Measurements from ENCODE around the gene PYGO1.
"Not testable (repeated sequence)": the region's sequence is repeated elsewhere in the genome, so short reads cannot be mapped to it uniquely, and the experiment has no call there.

The PYGO1 gene, protein sequence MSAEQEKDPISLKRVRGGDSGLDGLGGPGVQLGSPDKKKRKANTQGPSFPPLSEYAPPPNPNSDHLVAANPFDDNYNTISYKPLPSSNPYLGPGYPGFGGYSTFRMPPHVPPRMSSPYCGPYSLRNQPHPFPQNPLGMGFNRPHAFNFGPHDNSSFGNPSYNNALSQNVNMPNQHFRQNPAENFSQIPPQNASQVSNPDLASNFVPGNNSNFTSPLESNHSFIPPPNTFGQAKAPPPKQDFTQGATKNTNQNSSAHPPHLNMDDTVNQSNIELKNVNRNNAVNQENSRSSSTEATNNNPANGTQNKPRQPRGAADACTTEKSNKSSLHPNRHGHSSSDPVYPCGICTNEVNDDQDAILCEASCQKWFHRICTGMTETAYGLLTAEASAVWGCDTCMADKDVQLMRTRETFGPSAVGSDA

DNA sequence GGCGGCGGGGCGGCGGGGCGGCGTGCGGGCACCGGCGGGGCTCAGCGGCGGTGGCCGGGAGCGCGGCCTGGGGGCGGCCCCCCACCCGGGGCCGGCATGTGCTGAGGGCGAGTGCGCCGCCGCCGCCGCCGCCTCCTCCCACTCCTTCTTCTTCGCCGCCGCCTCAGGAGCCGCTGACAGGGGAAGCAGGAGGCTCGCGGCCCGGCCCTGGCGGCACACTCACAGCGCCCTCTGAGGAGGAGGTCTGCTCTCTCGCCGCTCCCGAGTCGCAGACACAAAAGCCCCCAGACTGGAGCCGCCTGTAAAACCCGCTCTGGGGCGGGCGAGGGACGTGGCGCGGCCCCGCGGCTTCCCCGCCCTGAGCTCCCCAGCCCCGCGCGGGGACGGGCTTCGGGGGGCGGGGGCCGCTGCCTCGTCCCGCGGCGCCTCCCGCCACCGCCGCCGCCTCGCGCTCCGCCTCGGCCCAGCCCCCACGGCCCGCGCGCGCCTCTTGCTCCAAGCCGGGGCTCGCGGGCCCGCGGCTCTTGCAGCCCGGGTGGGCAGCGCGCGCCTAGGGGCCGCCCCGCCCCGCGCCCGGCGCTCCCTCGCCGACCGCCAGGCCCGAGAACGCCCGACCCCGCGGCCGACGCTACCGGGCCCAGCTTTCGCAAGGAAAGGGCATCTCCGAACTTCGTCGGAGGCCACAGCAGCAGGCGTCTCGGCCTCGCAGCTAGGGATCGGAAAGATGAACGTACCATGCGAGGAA lies at the start of gene PYGO1:
PYGO1 (minus strand) TSS at position 276 of the 745 bp plus-strand sequence. CDS start 462 bp downstream, outside the sequence.
- DNase-seq (ENCODE audit: low spot score) (no peak), FAIRE-seq (no peak)

DNA sequence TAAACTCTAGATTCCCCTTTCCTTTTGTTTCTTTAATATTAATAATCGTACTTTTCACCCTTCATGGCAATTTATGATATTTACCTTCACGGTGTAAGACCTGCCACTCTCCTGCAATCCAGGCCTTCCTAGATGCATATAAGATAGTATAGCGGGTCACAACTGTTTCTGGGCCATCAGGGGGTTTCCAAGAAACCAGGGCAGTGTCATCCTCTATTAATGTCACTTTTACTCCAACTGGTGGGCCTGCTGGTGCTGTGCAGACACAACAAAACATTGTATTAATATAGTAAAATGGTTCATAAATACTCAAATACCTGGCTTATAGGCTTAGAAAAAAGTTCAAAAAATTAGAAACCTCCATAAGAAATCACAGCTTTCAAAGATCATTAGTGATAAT lies 48.9 kb upstream of the PYGO1 start:
- DNase-seq (ENCODE audit: low spot score) (no peak), FAIRE-seq (no peak)

DNA sequence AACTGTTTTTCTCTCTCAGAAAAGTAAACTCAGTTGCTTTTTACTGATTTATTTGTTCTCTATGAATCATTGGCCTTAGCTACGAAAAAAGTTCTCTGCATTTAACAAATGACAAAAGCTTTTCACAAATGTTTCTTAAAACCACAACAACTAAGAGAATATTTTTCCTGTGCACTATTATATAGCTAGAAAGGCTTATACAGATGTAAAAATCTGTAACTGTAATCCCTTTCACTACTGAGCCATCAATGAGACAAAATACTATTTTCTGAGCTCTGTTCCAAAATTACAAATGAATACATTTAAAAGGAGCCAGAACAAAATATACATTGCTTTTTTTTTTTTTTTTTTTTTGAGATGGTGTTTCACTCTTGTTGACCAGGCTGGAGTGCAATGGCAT lies 45.6 kb upstream of the PYGO1 start:
- FAIRE-seq (no peak), DNase-seq (ENCODE audit: low spot score) (no peak)

DNA sequence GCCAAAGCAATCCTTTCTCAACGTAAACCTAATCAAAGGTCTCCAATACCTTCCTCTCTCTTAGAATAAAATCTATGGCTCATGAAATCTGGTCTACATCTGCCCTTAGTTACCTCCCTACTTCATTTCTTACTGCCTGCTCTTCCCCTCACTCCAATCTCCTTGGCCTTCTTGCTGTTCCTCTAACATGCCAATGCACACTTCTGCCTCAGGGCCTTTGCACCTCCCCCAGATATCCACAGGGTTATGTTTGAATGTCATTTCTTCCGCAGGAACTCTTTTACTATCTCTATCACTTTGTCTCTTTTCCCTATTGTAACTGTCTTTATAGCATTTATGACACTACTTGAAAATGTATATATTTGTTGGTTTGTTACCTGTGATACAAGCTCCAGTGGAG lies 44.3 kb upstream of the PYGO1 start:
- FAIRE-seq (no peak), DNase-seq (ENCODE audit: low spot score) (no peak)

- DNase-seq (ENCODE audit: low spot score) (no peak), FAIRE-seq (no peak)
These were observed 42.7 kb upstream of the PYGO1 start for GRCh38 chr15:55630858-55631257.

DNA sequence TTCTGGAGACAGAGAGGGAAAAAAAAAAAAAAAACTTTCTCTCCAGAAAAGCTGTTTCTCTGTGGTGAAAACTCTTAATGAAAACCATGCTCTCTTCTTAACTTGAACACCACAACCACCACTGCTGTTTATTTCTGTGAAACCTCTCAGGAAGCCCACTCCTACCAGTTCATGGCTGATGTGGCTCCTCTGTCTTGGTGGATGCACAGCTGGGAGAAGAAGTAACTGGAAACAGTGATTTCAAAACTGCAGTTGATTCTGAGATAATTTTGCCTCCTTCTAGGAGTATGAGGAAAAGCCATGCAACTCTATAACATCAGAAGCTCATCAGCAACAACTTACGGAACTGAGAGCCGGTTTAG lies 40.2 kb upstream of the PYGO1 start:
- DNase-seq (ENCODE audit: low spot score) (no peak), FAIRE-seq (no peak)

- DNase-seq (ENCODE audit: low spot score) (peak; percentile 74), FAIRE-seq (peak; percentile 91)
These were observed 39.7 kb upstream of the PYGO1 start for GRCh38 chr15:55627730-55628368.

- FAIRE-seq (no peak), DNase-seq (ENCODE audit: low spot score) (no peak)
These were observed 31.6 kb upstream of the PYGO1 start for GRCh38 chr15:55619783-55620182.

DNA sequence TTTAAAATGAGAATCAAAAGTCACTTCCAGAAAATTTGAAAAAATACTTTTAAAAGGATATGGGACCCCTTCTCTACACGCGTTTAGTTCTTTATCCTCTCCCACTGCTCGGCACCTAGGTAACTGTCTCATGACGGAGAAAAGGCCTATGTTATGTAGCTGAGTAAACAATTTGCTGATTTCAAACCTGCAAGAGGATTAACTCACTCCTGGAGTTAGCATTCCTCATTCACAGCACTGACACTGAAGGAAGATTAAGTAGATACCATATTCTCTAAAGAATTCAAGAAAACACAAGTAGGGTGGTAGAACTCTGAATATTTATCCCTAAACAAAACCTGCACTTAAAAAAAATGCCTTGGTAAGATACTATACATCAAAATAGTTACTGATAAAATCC lies 30.2 kb upstream of the PYGO1 start:
- FAIRE-seq (no peak), DNase-seq (ENCODE audit: low spot score) (no peak)

GRCh38 chr15:55615445-55615844 lies 27.3 kb upstream of the PYGO1 start:
- DNase-seq (ENCODE audit: low spot score), result no peak
- FAIRE-seq, result no peak

DNA sequence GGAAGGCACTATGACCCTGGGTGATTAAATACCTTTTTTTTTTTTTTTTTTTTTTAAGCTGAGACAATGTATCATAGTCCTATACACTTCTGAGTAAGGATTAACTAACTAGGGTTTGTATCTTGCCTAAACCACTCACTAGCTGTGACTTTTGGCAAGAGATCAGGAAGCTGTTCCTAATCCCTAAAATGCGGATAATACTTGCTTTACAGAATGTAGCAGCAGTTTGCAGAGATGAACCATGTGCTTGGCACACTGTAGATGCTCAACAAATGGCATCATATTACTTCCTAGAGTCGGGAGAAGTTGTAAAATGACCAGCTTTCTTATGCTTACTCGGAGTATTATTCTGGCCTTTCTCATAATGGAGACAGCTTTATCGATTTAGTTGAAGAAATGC lies 25.6 kb upstream of the PYGO1 start:
- FAIRE-seq (no peak), DNase-seq (ENCODE audit: low spot score) (no peak)

- no peak for DNase-seq (ENCODE audit: low spot score)
These were observed 18.1 kb upstream of the PYGO1 start for GRCh38 chr15:55606214-55606613.

DNA sequence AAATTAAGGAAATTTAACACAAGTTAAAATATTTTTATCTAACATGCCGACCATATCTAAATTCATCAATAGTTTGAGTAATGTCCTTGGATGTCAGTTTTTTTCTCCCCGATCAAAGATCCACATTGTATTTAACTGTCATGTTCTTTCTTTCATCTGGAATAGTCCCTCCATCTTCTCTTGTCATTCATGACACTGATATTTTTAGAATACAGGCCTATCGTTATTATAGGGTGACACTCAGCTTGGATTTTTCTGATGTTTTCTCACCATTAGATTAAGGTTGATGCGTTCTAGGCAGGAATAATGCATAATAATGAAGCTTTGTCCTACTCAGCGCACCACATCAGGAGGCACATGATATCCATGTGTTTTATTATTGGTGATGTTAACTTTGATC lies 13.2 kb upstream of the PYGO1 start:
- FAIRE-seq (no peak), DNase-seq (ENCODE audit: low spot score) (no peak)

More at GRCh38 chr15:55606214-55606613, 18.1 kb upstream of the PYGO1 start:
- FAIRE-seq, result no peak

DNA sequence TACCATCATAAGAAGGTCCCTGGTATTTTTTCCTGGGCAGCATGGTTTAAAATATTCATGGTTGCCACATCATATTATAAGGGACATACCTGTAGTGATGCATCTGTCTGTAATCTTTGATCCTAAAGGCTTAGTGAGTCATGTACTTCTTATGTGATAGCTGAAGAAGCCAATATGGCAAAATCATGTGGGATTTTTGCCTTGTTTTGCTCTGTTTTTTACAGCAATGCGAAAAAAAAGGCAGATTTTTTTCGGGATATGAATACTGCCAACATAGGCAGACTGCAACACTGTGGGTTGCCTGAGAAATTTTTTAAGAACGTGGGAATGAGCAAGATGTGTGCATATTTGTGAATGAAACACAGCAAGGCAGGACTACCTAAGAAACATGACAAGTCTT lies 11.3 kb upstream of the PYGO1 start:
- FAIRE-seq, result no peak
- no peak for DNase-seq (ENCODE audit: low spot score)

DNA sequence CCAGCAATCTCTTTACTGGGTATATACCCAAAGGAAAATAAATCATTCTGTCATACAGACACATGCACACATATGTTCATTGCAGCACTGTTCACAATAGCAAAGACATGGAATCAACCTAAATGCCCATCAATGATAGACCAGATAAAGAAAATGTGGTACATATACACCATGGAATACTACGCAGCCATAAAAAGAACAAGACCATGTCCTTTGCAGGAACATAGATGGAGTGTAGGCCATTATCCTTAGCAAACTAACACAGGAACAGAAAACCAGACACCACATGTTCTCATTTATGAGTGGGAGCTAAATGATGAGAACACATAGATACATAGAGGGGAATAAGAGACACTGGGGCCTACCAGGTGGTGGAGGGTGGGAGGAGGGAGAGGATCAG lies 4.9 kb upstream of the PYGO1 start:
- FAIRE-seq; DNase-seq (ENCODE audit: low spot score): not testable (repeated sequence)

DNA sequence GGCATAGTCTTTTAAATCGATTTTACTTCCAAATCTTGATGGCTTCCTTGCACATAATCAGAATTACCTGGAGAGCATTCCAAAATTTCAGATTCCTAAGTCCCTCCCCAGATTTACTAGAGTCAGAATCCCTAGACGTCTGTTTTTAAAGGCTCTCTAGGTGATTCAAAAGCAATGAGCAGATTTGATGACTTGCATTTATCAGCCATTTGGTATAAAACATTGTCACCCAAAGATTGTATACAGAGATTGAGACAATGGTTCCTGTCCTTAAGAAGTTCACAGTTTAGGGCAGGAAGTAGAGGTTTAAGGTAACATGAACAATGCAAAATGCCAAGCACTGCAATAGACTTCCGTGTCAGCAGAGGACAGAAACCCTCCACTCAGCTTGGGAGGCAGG lies 2.6 kb upstream of the PYGO1 start:
- DNase-seq (ENCODE audit: low spot score) (no peak), FAIRE-seq (no peak)

- no peak for DNase-seq (ENCODE audit: low spot score)
These were observed 1.1 kb upstream of the PYGO1 start for GRCh38 chr15:55589287-55589686.

GRCh38 chr15:55588815-55589115 lies 620 bp upstream of the PYGO1 start:
- FAIRE-seq, result no peak
- DNase-seq (ENCODE audit: low spot score), result no peak

More at GRCh38 chr15:55589287-55589686, 1.1 kb upstream of the PYGO1 start:
- FAIRE-seq, result no peak

DNA sequence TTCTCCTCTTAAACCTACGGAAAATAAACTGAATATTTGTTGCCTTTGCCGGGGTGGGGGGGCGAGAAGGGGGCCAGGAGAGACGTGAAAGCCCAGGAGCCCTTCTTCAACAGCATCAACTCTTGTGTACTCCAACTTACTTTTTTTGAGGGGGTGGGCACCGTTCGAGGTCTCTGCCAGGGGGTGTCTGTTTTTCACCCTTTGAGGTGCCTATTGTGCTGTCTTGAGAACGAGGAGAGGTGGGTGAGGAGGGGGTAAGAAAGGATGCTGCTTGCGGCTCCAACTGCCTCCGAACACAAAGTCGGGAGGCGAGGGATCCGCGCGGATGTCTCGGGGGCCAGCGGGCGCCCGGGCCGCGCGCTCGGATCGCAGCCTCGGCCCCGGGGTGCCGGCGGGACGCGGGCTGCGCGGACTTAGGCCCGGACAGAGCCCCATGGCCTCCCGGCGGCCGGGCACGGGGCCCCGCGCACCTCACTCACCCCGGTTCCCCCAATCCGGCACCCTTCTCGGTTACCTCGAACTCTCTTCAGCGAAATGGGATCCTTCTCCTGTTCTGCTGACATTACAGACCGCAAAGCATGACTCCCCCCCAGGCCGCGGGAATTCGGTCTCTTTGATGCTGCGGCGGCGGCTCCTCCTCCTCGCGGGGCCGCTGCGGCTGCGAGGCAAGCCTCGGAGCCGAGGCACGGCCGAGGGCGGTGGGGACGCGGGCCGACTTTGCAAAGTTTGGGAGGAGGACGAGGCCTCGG lies 650 bp downstream of the PYGO1 start:
- DNase-seq (ENCODE audit: low spot score) (no peak), FAIRE-seq (no peak)

GRCh38 chr15:55586808-55587207 lies 1.3 kb downstream of the PYGO1 start:
- no peak for FAIRE-seq
- no peak for DNase-seq (ENCODE audit: low spot score)

DNA sequence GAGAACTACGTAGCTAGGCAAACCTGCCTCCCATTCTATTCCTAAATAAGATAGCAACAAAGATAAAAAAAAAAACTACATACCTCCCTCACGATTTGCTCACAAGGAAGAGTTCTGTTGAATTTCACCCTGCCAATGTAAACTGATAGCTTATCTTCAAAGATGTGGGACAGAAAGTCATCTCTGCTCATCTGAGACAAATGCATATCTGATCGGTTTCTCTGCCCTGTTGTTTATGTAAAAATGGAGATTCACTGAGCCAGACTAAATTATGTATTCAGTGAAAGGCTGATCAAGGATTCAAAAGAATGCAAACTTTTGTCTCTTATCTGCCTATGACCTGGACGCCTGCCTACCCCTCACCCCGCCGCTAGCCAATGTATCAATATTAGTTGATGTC lies 11.2 kb downstream of the PYGO1 start:
- FAIRE-seq (no peak), DNase-seq (ENCODE audit: low spot score) (no peak)

DNA sequence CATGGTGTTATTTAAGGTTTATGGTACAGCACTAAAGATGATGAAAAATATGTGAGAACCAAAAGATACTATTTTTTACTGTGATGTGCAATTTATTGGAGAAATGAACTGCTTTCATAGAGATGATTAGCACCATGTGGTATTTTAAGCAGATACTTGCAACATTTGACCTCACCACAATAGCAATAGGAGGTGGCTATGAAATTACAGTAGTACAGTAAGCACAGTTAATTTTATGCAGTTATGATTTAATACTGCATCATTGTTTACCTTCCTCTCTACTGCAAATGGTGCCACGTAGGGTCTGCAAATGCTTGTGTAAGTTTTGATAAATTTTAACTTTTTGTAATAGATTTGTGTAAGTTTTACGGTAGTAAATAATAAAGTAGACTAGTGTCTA lies 14.0 kb downstream of the PYGO1 start:
- DNase-seq (ENCODE audit: low spot score) (no peak), FAIRE-seq (no peak)

All from RCC 7860 (cell line).